H9 (cell line): Measurements from ENCODE around the gene ADAMTS15. TPM values are rescaled to one million over a fixed set of nuclear protein-coding genes. Genes with fewer than 3 reads are reported as not detected.
A peak's percentile ranks its signal among the peaks of the same experiment; 100 is the strongest.

Experiments used
- DNase-seq: peaks from one replicate; pipeline ENCODE4 v3.0.0-alpha.2; 2017
- H2AFZ ChIP-seq: one replicate; pipeline ENCODE4 v1.6.1; 2013; ENCODE audit warnings: mild to moderate bottlenecking, low read length, control low read depth, moderate library complexity
- H2AK5ac ChIP-seq: 2 replicates; pipeline ENCODE4 v1.6.1; 2013; ENCODE audit warnings: low read length, control low read depth, mixed read lengths; ENCODE audit not compliant: insufficient read length
- H2BK120ac ChIP-seq: one replicate; pipeline ENCODE4 v1.6.1; 2013; ENCODE audit warnings: low read depth, mild to moderate bottlenecking, low read length, control low read depth, inconsistent platforms; ENCODE audit not compliant: poor library complexity, severe bottlenecking
- H2BK12ac ChIP-seq: 2 replicates; pipeline ENCODE4 v1.6.1; 2013; ENCODE audit warnings: low read length, control low read depth, mixed read lengths, low read depth; ENCODE audit not compliant: insufficient read length
- H2BK15ac ChIP-seq: 2 replicates; pipeline ENCODE4 v1.6.1; 2013; ENCODE audit warnings: low read depth, low read length, control low read depth
- H2BK20ac ChIP-seq: one replicate; pipeline ENCODE4 v1.6.1; 2013; ENCODE audit warnings: low read depth, mild to moderate bottlenecking, low read length, control low read depth, inconsistent platforms; ENCODE audit not compliant: poor library complexity, severe bottlenecking
- H2BK5ac ChIP-seq: 2 replicates; pipeline ENCODE4 v1.6.1; 2013; ENCODE audit warnings: low read length, control low read depth, mixed read lengths; ENCODE audit not compliant: insufficient read length
- H3K14ac ChIP-seq: 2 replicates; pipeline ENCODE4 v1.6.1; 2013; ENCODE audit warnings: low read length, control low read depth; ENCODE audit not compliant: insufficient read depth
- H3K18ac ChIP-seq: 2 replicates; pipeline ENCODE4 v1.6.1; 2013; ENCODE audit warnings: low read depth, mild to moderate bottlenecking, mixed read lengths, low read length, control low read depth; ENCODE audit not compliant: insufficient read length
- H3K23ac ChIP-seq: 2 replicates; pipeline ENCODE4 v1.6.1; 2013; ENCODE audit warnings: low read length, control low read depth, mixed read lengths, low read depth; ENCODE audit not compliant: insufficient read length
- H3K23me2 ChIP-seq: 2 replicates; pipeline ENCODE4 v1.6.1; 2013; ENCODE audit warnings: low read depth, mild to moderate bottlenecking, mixed read lengths, low read length, control low read depth; ENCODE audit not compliant: insufficient read length, poor library complexity, severe bottlenecking
- H3K27ac ChIP-seq: 2 replicates; pipeline ENCODE4 v1.5.1; 2013; ENCODE audit warnings: low read length, control low read depth, mixed read lengths, low read depth; ENCODE audit not compliant: insufficient read length
- H3K27me3 ChIP-seq: 2 replicates; pipeline ENCODE4 v1.6.1; 2013; ENCODE audit warnings: low read length, control low read depth, inconsistent platforms; ENCODE audit not compliant: insufficient read depth
- H3K4ac ChIP-seq: 2 replicates; pipeline ENCODE4 v1.6.1; 2013; ENCODE audit warnings: low read depth, mild to moderate bottlenecking, control low read depth, inconsistent platforms, low read length, moderate library complexity
- H3K4me1 ChIP-seq: 2 replicates; pipeline ENCODE4 v1.6.1; 2013; ENCODE audit warnings: low read length, control low read depth, inconsistent platforms; ENCODE audit not compliant: insufficient read depth
- H3K4me2 ChIP-seq: 2 replicates; pipeline ENCODE4 v1.6.1; 2013; ENCODE audit warnings: low read length, control low read depth, mixed read lengths; ENCODE audit not compliant: insufficient read length, insufficient read depth
- H3K56ac ChIP-seq: 2 replicates; pipeline ENCODE4 v1.6.1; 2013; ENCODE audit warnings: low read depth, mild to moderate bottlenecking, mixed read lengths, low read length, control low read depth; ENCODE audit not compliant: insufficient read length
- H3K79me1 ChIP-seq: 2 replicates; pipeline ENCODE4 v1.6.1; 2013; ENCODE audit warnings: low read depth, mild to moderate bottlenecking, moderate library complexity, low read length, control low read depth, inconsistent platforms; ENCODE audit not compliant: insufficient read depth, poor library complexity, severe bottlenecking
- H3K79me2 ChIP-seq: 2 replicates; pipeline ENCODE4 v1.6.1; 2013; ENCODE audit warnings: low read length, control low read depth, inconsistent platforms; ENCODE audit not compliant: insufficient read depth
- H3K9ac ChIP-seq: 2 replicates; pipeline ENCODE4 v1.6.1; 2013; ENCODE audit warnings: low read length, control low read depth, mixed read lengths; ENCODE audit not compliant: insufficient read length; ENCODE audit errors: extremely low read depth
- H3K9me3 ChIP-seq: one replicate; pipeline ENCODE4 v1.6.1; 2013; ENCODE audit warnings: low read depth, low read length, inconsistent platforms; ENCODE audit not compliant: control insufficient read depth
- H3T11ph ChIP-seq: one replicate; pipeline ENCODE4 v1.6.1; 2013; ENCODE audit warnings: mild to moderate bottlenecking, low read length, control low read depth, inconsistent platforms
- H4K20me1 ChIP-seq: one replicate; pipeline ENCODE4 v1.6.1; 2013; ENCODE audit not compliant: control insufficient read depth, insufficient read length, insufficient read depth
- H4K5ac ChIP-seq: 2 replicates; pipeline ENCODE4 v1.6.1; 2013; ENCODE audit warnings: low read depth, mild to moderate bottlenecking, mixed read lengths, low read length, control low read depth; ENCODE audit not compliant: insufficient read length
- H4K8ac ChIP-seq: replicated peaks from 2 replicates; pipeline ENCODE4 v1.6.1; 2013; ENCODE audit warnings: low read length, control low read depth, mixed read lengths, low read depth; ENCODE audit not compliant: insufficient read length
- H4K91ac ChIP-seq: 2 replicates; pipeline ENCODE4 v1.6.1; 2013; ENCODE audit warnings: low read depth, mild to moderate bottlenecking, moderate library complexity, mixed read lengths, low read length, control low read depth; ENCODE audit not compliant: insufficient read length
- H3K27ac Mint-ChIP-seq, 3 experiments: 2 replicates in 2 of 3; 3 replicates in 1 of 3; pipeline ENCODE4 v1.8.0; 2020 to 2021; ENCODE audit warnings: mixed read lengths in 3 of 3, mild to moderate bottlenecking in 1 of 3, moderate library complexity in 1 of 3
- H3K27me3 Mint-ChIP-seq: 2 replicates; pipeline ENCODE4 v1.8.0; 2021; ENCODE audit warnings: low read depth, mild to moderate bottlenecking, moderate library complexity, mixed read lengths
- H3K36me3 Mint-ChIP-seq, 3 experiments: 2 replicates in 2 of 3; 3 replicates in 1 of 3; pipeline ENCODE4 v1.8.0; 2020 to 2021; ENCODE audit warnings: low read depth in 3 of 3, mixed read lengths in 3 of 3; ENCODE audit not compliant: insufficient read depth in 1 of 3
- H3K4me1 Mint-ChIP-seq, 2 experiments: 2 replicates each; pipeline ENCODE4 v1.8.0; 2020; ENCODE audit warnings: mixed read lengths in 2 of 2
- H3K4me3 Mint-ChIP-seq, 2 experiments: 2 replicates in 1 of 2; 3 replicates in 1 of 2; pipeline ENCODE4 v1.8.0; 2020 to 2021; ENCODE audit warnings: mild to moderate bottlenecking in 2 of 2, mixed read lengths in 2 of 2, moderate library complexity in 1 of 2
- H3K9me3 Mint-ChIP-seq, 2 experiments: 2 replicates in 1 of 2; 3 replicates in 1 of 2; pipeline ENCODE4 v1.8.0; 2020; ENCODE audit warnings: mild to moderate bottlenecking in 2 of 2, mixed read lengths in 2 of 2, moderate library complexity in 1 of 2
- WGBS: extraction: QIAGEN DNeasy Blood & Tissue Kit; methylation state at CpG from one replicate; pipeline ENCODE4 v1.1.7; 2013; ENCODE audit warnings: missing lambda C conversion rate, low lambda C conversion rate, mixed read lengths; ENCODE audit not compliant: insufficient read length; ENCODE audit errors: extremely low coverage; 5-methylcytosine and 5-hydroxymethylcytosine counted together
- total RNA-seq: library from RNA; stranded (reverse); gene quantifications from 2 replicates; pipeline ENCODE4 v1.2.1, GENCODE V29; 2021
- TF ChIP-seq, protein P1 (sequence below): fragments of 200-600 bp; sonication (generic); conservative IDR thresholded peaks from 3 replicates; pipeline ENCODE4 v1.8.0; 2021; ENCODE audit warnings: antibody characterized with exemption, mild to moderate bottlenecking

The ADAMTS15 gene
- total RNA-seq, 1 experiment from 2014 or later, result 1.3 TPM

DNA sequence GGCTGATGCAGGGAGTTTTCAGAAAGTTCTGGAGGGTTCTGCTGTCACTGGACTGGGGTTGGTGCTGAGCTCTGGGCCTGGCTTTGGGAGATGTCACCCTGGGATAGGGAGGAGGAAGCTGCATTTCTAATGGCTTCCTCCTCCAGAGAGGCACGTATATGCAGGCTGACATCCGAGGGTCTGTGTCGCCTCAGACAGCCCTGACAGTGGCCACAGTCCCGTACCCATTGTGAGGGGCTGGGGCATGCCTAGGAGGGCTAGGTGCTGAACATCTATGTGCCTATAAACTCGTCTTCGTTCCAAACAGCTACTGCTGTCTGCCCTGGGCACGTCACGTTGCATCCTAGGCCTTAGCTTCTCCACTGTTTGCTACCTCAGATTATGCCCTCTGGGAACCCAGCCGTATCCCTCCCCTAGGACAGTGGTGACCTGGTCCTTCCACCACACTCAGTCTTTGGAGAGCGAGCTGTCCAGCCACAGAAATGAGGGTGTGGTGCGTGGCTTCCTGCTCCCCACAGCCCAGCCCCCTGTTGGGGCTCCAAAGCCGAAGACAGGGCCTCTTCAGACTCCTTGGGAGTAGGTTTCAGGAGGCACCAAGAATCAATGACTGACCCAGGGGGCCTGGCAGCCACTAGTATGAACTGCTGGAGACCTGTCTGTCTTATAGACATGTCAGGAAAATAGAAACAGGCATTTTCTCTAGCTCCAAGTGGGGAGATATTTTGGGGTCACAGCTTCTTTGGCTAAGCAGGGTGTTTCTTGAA lies 26.4 kb downstream of the ADAMTS15 start:
- no peaks in the 10 kb centered on the region for H3K9me3 ChIP-seq
- no peak overlapping the region for H2BK20ac ChIP-seq
- H3K14ac ChIP-seq, result peak overlapping the region; percentile 60; the same call in 1 of the 2 replicates
- no peak overlapping the region for H2BK5ac ChIP-seq
- H3T11ph ChIP-seq, result no peak overlapping the region
- DNase-seq, result no peak
- TF ChIP-seq, protein P1, sequence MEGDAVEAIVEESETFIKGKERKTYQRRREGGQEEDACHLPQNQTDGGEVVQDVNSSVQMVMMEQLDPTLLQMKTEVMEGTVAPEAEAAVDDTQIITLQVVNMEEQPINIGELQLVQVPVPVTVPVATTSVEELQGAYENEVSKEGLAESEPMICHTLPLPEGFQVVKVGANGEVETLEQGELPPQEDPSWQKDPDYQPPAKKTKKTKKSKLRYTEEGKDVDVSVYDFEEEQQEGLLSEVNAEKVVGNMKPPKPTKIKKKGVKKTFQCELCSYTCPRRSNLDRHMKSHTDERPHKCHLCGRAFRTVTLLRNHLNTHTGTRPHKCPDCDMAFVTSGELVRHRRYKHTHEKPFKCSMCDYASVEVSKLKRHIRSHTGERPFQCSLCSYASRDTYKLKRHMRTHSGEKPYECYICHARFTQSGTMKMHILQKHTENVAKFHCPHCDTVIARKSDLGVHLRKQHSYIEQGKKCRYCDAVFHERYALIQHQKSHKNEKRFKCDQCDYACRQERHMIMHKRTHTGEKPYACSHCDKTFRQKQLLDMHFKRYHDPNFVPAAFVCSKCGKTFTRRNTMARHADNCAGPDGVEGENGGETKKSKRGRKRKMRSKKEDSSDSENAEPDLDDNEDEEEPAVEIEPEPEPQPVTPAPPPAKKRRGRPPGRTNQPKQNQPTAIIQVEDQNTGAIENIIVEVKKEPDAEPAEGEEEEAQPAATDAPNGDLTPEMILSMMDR, result no peak
- H3K56ac ChIP-seq, result no peak overlapping the region
- H4K5ac ChIP-seq, result no peak overlapping the region
- no peaks in the 10 kb centered on the region for H3K79me1 ChIP-seq
- no peaks in the 10 kb centered on the region; the same call in 1 of the 2 replicates for H3K27me3 Mint-ChIP-seq
- no peaks in the 10 kb centered on the region; the same call in 1 of the 2 replicates for H3K4me1 ChIP-seq
- H3K27ac Mint-ChIP-seq, result no peak overlapping the region
- no peak overlapping the region for H2AK5ac ChIP-seq
- H3K18ac ChIP-seq, result no peak overlapping the region
- H3K23me2 ChIP-seq, result no peaks in the 10 kb centered on the region
- H2BK12ac ChIP-seq, result no peak overlapping the region
- no peak overlapping the region for H3K4me2 ChIP-seq
- H3K79me2 ChIP-seq, result no peaks in the 10 kb centered on the region
- no peak overlapping the region for H3K4me3 Mint-ChIP-seq
- H2BK15ac ChIP-seq, result no peak overlapping the region
- H3K9ac ChIP-seq, result no peak overlapping the region
- H2AFZ ChIP-seq, result no peak overlapping the region
- H3K4ac ChIP-seq, result no peak overlapping the region
- peaks cover 3 to 4% of the 10 kb centered on the region in 2 experiments; a peak in 2 of 4 replicates for H3K4me1 Mint-ChIP-seq
- H2BK120ac ChIP-seq, result no peak overlapping the region
- no peaks in the 10 kb centered on the region for H3K9me3 Mint-ChIP-seq
- H3K27me3 ChIP-seq, result no peaks in the 10 kb centered on the region
- H3K27ac ChIP-seq, result no peak overlapping the region
- no peak overlapping the region for H3K23ac ChIP-seq
- H4K91ac ChIP-seq, result no peak overlapping the region
- no peak overlapping the region for H4K8ac ChIP-seq
- no peaks in the 10 kb centered on the region for H3K36me3 Mint-ChIP-seq
- no CpG with 5 or more reads among the region's 12 CpGs for WGBS
- H4K20me1 ChIP-seq, result no peaks in the 10 kb centered on the region
